CD4-positive, alpha-beta T cell treated with Interleukin-1 beta for 1 hour (primary cell): ENCODE measurements around the gene CDC42BPB.

Experiments used
- DNase-seq, 2 donors: peaks; one replicate each; pipeline ENCODE4 v3.0.0-alpha.2; 2020 to 2022

CDC42BPB gene

DNA sequence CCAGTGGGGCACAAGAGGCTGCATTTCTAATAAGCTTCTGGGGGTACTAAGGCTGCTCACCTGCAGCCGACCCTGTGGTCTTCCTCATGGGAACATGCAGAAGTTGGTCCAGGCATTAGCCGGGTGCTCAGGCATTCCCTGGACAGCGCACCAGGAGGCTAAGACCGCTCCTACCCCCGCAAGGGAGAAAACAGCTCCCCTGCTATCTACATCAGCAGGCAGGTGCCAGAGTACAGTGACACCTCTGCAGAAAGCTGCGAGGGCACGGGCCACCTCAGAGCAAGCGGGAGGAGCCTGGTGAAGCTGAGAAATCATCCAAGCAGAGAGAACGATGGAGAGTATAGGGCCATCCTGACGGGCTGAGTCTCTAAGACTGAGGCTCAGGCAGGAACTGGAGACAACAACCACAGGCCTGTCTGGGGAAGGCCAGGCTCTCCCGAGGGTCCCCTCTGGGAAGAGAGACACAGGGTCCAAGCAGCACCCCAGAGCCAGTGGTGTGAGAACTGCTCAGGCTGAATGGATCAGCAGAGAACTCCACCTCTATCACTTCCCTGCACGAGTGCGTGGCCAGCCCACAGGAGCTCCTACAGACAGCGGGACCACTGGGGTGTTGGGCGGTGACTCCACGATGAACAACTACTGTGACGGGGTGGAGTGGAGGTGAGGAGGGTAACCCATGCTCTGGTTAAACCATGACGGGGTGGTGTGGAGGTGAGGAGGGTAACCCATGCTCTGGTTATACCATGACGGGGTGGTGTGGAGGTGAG lies 72.8 kb downstream of the CDC42BPB start:
- DNase-seq, result no peak

DNA sequence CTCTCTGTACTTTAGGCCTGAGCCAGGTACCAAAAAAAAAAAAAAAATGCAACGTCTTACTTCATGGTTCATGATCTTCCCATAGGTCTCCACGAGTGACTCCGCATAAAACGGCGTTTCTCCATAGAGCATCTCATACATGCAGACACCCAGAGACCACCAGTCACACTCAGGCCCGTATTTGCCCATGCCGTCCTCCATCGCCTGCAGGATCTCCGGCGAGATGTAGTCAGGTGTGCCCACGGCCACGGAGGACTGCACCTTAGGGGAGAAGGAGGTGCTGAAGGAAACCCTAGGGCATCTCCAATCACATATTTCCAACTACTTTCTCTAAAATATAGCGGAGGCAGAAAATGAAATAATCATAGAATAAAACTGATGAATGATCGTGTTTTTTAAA lies 73.9 kb downstream of the CDC42BPB start:
- no peak for DNase-seq

DNA sequence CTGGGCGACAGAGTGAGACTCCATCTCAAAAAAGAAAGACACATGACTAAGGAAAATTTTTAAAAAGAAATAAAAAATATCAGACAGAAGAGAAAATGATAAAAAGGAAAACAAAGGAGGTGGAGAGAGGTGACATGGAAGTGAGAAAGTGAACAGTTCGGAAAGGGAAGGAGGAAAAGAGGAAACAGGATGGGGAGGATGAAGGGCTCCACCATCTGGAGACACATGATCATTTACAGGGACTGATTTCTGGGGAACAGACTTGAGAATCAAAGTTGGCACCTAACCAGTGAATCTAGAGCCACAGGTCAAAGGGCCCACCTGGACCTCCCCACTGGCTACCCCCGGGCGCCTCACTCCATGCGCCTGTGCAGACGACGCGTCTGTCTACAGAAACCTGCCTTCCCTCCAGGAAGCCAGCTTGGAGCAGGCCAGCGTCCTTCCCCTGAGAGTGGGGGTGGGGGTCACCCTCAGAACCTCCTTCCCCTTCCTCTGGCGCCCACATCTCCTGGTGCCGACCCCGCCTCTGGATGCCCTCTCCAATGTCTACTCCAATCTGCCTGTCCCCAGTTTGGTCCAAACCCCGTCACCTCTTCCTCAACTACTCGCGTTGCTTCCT lies 74.4 kb downstream of the CDC42BPB start:
- no peak for DNase-seq

DNA sequence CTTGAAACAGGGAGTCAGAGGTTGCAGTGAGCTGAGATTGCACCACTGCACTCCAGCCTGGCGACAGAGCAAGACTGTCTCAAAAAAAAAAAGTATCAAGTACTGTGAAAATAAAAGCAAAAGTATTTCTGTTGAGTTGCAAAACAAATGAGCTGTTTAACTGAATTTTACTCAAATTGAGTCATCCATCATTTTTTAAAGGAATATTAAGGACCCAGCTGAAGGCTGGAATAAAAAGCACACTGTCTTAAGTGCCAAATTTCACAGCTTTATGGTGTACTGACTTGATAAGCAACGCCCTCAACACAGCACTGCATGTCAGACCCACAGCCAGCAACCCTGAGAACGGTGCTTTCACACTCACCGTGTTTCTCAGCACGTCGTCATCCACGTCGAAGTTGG lies 76.9 kb downstream of the CDC42BPB start:
- no peak for DNase-seq

DNA sequence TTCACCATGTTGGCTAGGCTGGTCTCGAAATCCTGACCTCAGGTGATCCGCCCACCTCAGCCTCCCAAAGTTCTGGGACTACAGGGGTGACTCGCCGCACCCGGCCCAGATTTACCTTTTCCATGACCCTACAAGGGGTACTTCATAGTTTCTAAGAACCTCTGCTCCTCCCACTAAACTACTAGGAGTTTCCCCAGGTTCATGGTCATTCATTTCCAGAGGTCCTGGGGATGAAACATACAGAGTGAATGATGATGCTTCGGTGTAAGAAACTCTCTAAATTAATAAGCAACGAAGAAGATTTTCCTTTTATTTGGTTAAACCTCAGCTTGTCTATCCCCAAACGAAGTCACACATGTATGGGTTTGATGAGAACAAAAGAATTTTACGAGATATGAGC lies 77.9 kb downstream of the CDC42BPB start:
- DNase-seq, result no peak

DNA sequence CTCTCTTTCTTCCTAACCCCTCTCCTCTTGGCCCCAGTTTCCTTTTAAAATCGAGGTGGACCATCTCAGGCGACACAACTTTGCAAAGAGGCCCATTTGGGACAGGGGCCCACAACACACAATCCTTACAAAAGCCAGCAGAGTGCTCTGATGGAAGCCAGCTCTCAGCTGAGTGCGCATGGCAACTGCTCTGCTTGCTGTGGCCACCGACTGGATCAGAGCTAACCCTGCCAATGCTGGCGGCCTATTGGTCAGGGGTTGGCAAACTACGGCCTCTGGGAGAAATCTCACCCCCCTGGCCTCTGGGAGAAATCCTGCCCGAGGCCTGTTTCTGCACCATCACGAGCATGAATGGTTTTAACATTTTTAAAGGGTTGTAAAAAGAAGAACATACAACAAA lies 79.9 kb downstream of the CDC42BPB start:
- DNase-seq, result no peak

DNA sequence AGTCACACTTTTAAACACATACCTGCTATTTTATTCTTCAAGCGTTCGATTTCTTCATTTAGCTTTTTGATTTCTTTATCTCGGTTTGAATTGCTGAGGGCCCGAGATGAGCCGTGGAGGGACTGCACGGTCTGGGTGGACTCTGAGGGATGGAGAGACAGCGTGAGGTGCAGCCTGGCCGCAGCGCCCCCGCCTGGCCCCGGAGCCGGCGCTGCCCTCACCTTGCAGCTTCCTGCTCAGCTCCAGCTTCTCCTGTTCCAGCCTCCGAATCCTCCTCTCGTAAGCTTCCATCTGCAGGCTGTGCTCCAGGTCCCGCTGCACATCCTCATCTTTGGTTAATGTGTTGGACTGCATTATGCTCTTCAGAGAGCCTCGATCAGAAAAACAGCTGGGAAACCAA lies 81.7 kb downstream of the CDC42BPB start:
- DNase-seq, result no peak

DNA sequence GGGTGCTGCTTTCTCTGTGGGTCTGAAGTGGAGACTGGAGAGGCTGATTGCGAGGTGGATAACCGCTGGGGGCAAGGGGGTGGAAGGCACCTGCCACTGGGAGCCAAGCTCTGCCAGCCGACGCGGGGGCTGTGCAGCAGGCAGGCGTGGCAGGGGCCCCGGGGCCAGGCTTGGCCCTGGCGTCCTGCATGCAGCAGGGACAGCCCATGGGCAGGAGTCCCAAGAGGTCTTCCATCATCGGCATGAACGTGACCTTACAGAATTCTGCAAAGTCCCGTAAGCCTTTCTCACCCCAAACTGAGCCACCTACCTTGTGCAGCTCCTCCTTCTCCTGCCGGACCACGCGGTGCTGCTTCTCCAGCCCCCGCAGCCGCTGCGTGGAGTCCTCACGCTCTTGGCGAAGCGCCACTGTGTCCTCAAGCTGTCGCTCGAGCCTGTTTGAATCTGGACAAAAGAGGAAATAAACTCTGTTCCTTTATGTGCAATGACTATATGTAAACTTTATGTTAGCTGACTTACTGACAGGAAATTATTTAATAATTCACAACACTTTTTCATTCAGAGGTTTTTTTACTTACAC lies 83.6 kb downstream of the CDC42BPB start:
- no peak for DNase-seq

DNA sequence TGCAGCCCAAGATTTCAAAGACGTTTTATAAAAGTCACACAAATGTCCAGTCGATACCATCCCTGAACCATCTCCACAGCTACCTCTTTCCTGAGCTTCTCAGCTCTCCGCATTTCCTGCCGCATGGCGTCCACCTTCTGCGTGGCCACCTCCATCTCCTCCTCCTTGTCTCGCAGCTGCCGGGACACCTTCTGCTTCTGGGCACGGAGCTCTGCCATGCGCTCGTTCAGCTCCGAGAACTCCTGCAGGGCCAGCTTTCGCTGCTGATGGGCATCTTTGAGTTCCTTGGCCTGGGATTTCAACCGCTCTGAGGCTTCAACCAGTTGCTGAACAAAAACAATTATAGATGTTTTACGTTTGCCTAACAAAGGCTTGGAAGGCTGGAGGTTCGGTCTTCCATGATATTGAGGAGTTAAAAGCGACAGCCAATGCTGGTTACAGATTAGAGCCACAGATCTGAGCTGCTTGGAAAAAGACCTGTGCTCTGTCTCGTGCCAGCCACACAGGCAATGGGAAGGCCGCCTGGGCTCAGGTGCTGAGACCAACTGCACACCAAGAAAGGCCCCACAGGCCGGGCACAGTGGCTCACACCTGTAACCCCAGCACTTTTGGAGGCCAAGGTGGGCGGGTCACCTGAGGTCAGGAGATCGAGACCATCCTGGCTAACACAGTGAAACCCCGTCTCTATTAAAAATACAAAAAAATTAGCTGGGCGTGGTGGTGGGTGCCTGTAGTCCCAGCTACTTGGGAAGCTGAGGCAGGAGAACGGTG lies 85.3 kb downstream of the CDC42BPB start:
- DNase-seq, result no peak

DNA sequence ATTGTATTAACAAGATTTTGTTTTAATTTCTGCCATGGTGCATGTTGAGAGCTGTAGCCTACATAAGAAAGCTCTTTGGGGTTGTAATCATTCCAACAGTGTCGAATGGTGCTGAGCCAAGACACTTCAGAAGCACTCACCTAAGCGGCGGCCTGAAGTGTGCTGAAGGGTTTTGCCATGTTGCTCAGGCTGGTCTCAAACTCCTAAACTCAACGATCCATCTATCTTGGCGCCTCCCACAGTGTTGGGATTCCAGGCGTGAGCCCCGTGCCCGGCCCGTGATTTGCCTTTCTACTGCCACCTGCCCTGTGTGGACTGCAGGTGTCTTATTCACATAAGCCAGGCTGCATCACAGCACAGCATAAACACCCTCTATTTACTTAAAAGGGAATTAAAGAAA lies 86.0 kb downstream of the CDC42BPB start:
- no peak for DNase-seq

DNA sequence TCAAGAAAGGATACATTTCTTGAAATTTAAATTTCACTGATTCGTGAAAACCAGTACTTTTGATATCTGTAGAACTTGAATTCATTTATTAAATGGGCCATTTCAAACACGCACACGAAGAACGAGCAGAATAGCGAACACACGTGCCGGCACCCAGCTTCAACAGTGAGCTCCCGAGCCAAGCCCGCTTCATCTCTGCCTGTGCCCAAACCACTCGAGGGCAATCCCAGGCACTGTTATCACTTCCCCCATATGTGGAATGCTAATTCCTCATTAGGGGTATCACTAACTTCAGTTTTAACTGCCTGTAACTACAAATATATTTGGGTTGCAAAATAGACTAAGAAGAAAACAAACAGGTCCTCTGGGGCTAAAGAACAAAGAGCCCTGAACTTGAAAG lies 86.9 kb downstream of the CDC42BPB start:
- no peak for DNase-seq

DNA sequence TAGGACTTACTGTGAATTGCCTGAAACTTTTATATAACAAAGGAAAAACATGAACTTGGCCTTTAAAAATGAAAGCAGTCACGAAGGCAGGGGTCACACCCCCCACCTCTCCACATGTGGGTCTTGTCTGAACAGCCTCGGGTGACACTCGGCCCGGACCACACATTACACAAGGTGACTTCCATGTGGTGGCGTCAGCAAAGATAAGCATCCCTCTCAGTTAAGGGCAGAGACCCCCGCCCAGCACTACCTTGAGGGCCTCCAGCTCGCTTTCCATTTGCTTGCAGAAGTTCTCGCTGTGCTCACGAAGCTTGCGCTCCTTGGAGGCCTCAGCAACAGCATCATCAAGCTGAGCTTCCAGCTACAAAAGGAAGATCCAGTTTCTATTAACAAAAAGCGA lies 87.4 kb downstream of the CDC42BPB start:
- no peak for DNase-seq

DNA sequence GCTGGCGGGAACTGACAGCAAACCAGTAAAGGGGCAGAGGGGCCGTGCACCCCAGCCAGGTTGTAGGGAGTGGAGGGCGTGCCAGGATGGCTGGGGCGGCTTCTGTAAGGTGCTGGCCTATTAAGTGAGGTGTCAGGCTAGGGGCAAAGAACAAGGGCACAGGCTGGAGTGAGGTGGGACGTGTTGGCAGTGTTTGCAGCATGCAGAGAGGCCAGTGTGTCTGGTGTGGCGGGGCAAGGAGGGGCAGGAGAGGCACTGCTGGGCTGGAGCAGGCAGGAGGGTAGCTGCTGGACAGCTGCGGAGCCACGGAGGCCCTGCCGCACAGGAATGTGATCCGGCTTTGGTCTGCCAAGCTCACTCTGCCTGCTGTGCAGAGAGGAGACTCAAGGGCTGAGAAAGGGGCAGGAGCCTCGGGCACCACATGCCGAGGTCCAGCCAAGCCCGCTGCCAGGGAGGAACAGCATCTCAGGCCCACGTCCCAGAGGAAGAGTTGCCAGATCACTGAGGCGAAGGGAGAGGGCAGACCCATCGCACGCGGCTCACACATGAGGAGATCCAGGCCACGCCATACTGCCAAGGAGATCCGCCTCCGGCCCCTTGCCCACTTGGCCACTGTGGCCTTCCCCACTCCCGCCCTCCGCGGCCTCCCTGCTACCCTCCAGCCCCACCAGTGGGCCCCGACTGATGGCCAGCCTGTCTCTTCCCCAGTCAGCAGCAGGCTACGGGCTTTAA lies 88.1 kb downstream of the CDC42BPB start:
- no peak for DNase-seq

DNA sequence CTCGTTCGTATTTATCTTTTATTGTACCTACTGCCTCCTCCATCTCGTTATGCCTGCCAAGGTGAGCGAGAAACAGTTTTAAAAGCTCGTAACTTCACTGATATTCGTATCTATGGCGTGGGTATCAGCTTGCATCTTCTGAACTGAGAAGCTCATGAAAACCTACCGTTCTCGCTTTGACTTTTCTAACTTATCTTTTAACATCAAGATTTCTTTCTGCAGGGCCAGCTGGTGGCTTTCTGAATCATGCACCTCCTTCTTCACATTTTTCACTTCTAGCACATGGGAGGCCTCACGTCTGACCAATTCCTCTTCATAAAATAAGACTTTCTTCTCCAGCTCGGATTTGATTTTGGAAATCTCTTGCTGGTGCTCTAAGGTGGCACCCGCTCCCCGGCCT lies 89.0 kb downstream of the CDC42BPB start:
- DNase-seq, result no peak

DNA sequence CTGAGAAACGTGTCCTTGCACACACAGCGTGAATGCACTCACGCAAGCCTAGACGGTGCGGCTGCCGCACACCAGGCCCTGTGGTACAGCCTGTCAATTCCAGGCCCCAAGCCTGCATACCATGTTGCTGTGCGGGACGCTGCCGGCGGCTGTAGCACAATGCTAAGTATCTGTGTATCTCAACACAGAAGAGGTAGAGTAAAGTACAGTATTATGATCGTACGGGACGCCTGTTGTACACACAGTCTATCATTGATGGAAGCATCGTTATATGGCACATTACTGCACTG lies 89.9 kb downstream of the CDC42BPB start:
- DNase-seq, result no peak

DNA sequence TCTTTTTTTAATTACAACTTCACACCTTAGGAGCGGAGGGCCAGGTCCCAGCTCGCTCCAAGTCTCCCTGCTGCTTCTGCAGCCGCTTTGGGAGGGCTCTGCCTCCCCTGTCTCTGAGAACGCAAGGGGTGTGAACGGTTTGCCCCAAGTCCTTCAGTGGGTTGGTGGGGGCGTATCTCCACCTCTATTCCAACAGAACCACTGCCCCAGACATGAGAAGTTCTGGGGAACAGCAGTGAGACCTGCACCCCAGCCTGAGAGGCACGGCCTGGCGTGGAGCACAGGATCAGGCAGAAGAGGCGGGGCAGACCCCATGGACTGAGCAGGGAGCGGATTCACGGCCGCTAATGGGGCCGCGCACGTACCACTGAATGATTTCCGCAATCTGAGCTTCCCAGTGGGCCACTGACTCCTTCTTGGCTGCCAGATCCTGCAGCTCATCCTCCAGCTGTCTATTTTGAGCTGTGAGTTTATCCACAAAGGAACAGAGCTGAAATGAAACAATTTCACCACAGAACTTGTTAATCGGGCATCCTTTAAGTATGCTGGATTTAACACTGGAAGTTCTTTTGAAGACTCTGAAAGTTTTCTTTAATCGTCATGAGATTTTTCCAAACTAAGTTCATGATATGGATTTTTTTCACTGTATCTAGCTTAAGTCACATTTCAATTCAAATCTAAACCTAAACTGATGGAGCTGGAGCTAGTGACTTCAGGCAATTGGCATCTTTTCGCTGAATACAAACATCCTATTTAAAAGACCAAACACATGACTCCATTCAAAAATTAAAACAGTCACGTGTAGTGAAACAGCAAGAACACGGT lies 90.5 kb downstream of the CDC42BPB start:
- no peak for DNase-seq

DNA sequence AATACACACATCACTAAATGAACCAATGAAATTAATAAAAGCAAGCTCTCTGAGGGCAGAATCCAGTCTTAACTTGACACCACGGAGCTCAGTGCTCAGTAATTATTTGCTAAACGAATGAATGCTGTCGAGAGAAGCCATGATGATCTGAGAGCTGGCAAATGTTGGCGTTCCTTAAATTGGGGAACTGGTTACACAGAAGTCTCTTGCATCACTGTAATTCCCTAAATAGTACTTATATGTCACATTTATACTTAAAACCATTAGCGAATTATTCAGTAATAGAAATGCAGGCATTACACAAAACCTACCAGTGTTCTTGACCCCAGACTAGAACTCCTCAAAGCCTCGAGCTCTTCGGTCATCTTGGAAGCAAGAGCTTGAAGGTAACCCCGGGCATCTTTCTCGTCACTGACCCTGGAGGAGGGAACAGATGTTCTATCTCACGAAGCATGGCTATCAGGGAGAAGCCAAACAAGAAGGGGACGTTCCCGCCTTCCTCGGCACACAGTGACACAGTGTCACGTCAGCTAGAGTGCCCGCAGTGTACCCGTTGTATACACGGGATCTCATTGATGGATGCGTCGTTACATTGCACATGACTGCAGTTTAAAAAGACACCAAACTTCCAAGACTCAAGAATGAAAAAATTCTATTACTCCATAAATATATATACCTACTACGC lies 91.2 kb downstream of the CDC42BPB start:
- DNase-seq, result no peak

DNA sequence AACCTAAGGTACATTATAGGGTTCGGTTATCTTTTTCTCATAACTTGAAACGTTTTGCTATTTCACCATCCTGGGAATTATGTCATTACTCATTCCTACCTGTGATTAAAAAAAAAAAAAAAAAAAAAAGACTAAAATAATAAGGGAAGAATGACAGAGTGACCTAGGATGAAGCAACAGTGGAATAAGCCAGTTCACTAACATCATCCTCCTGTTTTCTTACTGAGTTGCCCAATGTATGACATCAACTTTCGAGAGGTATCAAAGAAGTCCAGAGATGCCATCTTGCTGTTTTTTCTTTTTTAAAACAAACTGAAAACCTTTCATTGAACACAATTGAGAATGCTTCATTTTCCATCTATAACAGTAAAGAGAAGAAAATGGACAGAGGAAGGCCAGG lies 92.1 kb downstream of the CDC42BPB start:
- no peak for DNase-seq

DNA sequence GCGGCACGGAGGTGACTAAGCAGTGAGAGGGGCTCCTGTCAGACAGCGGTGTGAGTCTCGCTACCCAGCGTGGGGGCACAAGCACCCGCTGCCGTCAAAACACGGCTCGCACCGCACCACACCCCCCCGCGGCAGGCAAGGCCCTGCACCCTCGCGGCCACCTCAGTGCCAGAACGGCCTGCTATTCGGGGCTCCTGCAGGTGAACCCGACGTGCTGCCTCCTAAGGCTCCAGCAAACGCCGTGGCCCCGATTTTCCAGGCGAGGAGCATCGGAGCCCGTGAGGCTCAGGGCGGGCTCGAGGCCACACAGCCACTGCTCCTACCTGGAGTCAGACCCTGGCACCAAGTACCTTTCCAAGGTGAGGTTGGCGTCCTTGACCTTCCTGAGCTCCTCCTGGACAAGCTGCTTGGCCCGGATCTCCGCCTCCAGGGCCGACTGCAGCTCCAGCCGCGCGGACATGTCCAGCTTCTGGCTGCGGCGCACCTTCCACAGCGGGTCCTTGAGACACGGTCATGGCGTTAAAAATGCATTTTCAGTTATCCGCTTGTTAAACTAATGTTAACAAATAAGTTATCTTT lies 93.1 kb downstream of the CDC42BPB start:
- DNase-seq, result no peak

DNA sequence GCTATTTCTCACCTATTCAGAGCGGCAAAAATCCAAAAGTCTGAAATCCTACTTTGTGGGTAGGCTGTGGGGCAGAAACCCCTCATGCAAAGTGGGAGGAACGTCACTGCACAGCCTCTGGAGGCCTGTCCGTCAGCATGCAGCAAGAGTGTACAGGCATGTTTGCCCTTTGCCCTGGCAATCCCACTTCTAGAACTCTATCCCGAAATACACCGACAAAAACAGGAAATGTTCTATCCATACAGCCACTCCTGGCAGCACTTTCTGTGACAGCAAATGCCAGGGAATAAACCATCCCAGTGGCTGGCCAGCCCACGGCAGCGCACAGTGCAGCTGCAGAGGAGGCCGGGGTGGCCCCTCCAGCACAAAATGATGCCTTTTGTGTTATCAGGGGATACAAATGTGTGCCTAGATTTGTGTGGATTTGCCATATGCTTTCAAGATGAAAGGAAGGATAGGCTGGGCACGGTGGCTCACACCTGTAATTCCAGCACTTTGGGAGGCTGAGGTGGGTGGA lies 95.2 kb downstream of the CDC42BPB start:
- DNase-seq, result no peak

DNA sequence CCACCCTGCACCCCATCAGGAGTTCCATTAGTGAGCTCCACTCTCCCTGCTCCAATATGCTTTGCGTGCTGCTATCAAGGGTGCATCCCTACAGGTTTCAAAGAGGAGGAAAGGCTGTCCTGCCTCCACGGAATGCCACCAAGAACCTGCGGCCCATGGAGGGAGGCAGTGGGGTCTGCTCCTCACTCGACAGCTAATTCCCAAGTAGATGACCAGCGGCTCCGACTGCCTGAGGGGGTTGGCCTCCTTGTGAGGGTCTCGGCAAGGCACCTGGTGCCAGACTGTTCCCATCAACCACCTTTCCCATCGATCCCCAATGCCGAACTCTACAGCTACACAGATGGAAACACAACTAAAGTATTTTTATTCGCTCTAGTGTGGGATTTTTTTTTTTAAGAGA lies 98.9 kb downstream of the CDC42BPB start:
- DNase-seq, result no peak
